Measurements from ENCODE around the gene PGGT1B. TPM values are rescaled to one million over a fixed set of nuclear protein-coding genes. Genes with fewer than 3 reads are reported as not detected.

Gene PGGT1B
- total RNA-seq, result 13.1 and 17.6 TPM in 2 replicates

DNA sequence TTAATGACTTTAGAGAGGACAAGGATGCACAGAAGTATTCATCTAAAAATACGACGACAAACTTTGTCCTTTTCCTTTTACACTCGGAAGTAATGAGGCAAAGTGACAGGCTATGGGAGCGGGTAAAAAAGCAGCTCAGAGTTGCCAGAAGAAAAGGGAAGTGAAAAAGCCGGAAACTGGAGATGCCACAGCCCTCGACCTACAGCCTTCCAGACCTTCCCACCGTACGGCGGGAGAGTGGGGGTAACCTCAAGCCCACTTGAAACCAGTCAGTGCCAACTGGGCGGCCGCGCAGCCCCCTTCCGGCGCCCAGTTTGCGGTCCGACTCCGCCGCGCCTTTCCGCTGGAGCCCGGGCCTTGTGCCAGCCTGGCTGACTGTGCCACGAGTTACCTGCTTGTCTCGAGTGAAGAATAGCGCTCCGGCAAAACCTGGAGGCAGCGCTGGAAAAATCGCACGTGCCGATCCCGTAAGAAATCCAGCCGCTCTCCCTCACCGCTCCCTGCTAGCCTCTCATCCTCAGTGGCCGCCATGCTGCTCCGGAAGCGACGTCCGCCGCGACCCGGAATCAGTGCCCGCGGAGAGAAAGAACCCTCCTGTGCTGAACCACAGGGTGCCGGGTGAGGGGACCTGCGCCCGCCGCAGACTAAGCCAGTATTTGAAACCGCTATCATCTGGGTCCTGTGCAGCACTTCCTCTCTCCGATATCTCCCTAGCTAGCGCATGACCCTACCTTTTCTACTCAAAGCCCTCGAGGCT is at the start of gene PGGT1B:
PGGT1B (minus strand) TSS at position 557 of the 757 bp plus-strand sequence; CDS start at position 531, 26 bp downstream.

DNA sequence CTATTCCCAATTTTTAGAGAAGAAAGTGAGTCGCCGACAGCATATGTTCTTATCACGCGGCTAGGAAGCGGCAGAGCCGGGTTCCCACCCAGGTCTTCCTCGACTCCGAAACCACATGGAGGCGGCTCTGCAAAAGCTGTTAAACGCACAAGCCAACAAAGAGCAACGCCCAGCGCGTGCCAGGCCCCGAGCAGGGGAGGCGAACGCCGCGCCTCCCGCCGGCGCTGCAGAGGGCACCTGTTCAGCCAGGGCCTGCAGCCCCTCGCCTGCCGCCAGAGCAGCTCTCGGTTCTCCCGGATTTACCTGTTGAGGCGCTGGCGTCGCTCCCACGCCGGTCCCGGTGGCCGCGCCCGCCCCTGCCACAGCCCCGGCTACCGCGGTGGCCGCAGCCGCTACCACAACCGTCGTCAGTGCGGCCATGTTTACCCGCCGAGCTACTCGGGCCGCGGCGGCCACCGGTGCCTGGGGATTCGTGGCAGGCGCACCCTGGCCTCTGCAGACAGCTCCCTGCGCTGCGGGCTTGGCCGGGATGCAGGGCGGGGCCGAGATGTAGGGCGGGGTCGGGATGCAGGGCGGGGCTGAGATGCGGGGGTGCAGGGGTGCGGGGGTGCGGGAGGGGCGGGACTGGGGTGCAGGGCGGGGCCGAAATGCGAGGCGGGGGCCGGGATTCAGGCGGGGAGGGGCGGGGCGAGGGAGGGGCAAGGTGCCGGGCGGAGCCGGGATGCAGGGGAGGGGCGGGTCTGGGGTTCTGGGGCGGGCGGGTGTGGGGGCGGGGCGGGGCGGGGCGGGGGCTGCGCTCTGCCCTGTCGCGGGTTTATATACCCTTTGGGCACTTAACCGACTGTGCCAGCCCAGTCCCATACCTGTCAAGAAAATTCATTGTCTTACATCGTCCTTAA is 33.7 kb upstream of the PGGT1B start, which contains the start of gene CCDC112:
CCDC112 (minus strand) TSS at position 531 of the 899 bp plus-strand sequence; CDS start at position 420, 111 bp downstream.

DNA sequence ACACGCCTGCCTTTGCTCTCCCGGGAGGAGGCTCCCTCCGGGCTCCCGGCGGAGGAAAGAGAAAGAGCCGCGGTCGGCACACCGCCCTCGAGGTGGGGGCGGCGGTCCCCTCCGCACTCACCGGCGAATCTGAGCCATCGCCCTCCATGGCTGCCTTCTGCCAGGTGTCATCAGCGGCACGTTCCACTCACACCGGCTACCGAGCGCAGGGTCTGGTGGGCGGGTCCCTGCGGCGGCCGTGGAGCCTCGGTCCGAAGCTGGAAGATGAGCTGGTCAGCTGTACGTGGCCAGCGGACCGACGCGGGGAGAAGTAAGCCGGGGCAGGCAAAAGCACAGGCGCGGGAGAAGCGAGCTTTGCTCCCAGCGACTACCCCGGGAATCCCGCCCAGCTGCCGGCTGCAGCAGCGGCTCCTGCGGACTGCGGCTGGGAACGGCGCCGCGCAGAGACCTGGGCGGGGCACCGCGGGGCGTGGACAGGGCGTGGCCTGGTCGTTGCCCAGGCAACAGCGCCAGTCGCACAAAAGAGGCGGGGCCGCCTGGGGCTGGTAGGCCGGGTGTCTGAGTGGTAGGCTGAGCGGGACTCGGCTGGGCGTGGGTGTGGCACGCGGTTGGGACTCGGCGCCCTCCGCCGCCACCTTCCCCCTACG is 93.1 kb downstream of the PGGT1B start, which contains the start of gene TRIM36:
TRIM36 (minus strand) TSS at position 422 of the 647 bp plus-strand sequence; CDS start at position 148, 274 bp downstream.

Other genes with a start within 250 kb of the PGGT1B start
- 0.14 and 0.37 TPM in 2 replicates for gene TRIM36, start 93.0 kb downstream of the PGGT1B start, total RNA-seq
- 3.1 and 4.1 TPM in 2 replicates for gene CCDC112, start 33.8 kb upstream of the PGGT1B start, total RNA-seq